PFSK-1 (cell line): ENCODE results near the gene TPGS1.

ENCODE experiments used
- FOXP2 ChIP-seq: optimal IDR thresholded peaks from 2 replicates; pipeline ENCODE3; 2011; ENCODE audit warnings: borderline replicate concordance, control low read depth, inconsistent platforms; ENCODE audit not compliant: insufficient read depth; ENCODE audit errors: extremely low read length, extremely low read depth
- POLR2AphosphoS5 ChIP-seq: IDR thresholded peaks from 2 replicates; pipeline ENCODE4 v1.6.1; 2012; ENCODE audit warnings: low read depth, mild to moderate bottlenecking, control low read depth, low read length, moderate library complexity
- SIN3A ChIP-seq: IDR thresholded peaks from 2 replicates; pipeline ENCODE4 v1.6.1; 2012; ENCODE audit warnings: mild to moderate bottlenecking, low read length, moderate library complexity, borderline replicate concordance; ENCODE audit not compliant: insufficient read depth
- TAF1 ChIP-seq: IDR thresholded peaks from 2 replicates; pipeline ENCODE4 v1.6.1; 2012; ENCODE audit warnings: low read length, control low read depth, borderline replicate concordance; ENCODE audit not compliant: insufficient read depth
- TF ChIP-seq, protein P1 (sequence below), 2 experiments: IDR thresholded peaks; 2 replicates each; pipeline versions ENCODE4 v1.6.1 to v1.8.0; 2011 to 2012; ENCODE audit warnings: low read depth in 2 of 2, low read length in 2 of 2, control low read depth in 1 of 2, inconsistent platforms in 1 of 2, mild to moderate bottlenecking in 1 of 2, moderate library complexity in 1 of 2; ENCODE audit not compliant: insufficient read depth in 1 of 2

DNA sequence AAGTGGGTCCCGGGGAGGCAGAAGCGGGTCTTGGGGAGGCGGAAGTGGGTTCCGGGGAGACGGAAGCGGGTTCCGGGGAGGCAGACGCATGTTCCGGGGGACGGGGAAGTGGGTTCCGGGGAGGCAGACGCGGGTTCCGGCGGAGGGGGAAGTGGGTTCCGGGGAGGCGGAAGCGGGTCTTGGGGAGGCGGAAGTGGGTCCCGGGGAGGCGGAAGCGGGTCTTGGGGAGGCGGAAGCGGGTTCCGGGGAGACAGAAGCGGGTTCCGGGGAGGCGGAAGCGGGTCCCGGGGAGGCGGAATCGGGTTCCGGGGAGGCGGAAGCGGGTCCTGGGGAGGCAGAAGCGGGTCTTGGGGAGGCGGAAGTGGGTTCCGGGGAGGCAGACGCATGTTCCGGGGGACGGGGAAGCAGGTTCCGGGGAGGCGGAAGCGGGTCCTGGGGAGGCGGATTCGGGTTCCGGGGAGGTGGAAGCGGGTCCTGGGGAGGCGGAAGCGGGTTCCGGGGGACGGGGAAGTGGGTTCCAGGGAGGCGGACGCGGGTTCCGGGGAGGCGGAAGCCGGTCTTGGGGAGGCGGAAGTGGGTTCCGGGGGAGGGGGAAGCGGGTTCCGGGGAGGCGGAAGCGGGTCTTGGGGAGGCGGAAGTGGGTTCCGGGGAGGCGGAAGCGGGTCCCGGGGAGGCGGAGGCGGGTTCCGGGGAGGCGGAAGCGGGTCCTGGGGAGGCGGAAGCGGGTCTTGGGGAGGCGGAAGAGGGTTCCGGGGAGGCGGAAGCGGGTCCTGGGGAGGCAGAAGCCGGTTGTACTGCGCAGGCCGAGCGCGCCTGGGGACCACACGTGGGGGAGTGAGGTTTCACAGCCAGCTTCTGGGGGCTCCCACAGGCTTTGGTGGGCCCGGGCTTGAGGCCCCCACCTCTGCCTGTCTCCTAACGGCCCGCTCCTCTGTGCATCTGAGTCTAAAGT, 48.9 kb upstream of the TPGS1 start:
- TF ChIP-seq SIN3A (no peak), TAF1 (no peak), POLR2AphosphoS5 (no peak), FOXP2 (no peak)
- TF ChIP-seq, protein P1, sequence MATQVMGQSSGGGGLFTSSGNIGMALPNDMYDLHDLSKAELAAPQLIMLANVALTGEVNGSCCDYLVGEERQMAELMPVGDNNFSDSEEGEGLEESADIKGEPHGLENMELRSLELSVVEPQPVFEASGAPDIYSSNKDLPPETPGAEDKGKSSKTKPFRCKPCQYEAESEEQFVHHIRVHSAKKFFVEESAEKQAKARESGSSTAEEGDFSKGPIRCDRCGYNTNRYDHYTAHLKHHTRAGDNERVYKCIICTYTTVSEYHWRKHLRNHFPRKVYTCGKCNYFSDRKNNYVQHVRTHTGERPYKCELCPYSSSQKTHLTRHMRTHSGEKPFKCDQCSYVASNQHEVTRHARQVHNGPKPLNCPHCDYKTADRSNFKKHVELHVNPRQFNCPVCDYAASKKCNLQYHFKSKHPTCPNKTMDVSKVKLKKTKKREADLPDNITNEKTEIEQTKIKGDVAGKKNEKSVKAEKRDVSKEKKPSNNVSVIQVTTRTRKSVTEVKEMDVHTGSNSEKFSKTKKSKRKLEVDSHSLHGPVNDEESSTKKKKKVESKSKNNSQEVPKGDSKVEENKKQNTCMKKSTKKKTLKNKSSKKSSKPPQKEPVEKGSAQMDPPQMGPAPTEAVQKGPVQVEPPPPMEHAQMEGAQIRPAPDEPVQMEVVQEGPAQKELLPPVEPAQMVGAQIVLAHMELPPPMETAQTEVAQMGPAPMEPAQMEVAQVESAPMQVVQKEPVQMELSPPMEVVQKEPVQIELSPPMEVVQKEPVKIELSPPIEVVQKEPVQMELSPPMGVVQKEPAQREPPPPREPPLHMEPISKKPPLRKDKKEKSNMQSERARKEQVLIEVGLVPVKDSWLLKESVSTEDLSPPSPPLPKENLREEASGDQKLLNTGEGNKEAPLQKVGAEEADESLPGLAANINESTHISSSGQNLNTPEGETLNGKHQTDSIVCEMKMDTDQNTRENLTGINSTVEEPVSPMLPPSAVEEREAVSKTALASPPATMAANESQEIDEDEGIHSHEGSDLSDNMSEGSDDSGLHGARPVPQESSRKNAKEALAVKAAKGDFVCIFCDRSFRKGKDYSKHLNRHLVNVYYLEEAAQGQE (IDR thresholded peaks at IDR 0.05; ENCODE audit: insufficient read depth in 1 of 2, low read depth in 2 of 2, low read length in 2 of 2) = no peak
